Chondrocyte (in vitro differentiated cells): ENCODE measurements around the gene ZNF174. TPM values are rescaled to one million over a fixed set of nuclear protein-coding genes. Genes with fewer than 3 reads are reported as not detected.

Experiments used
- DNase-seq: peaks from one replicate; pipeline ENCODE4 v3.0.0; 2021; ENCODE audit warnings: mixed read lengths, low spot score
- H3K27ac Mint-ChIP-seq: one replicate; pipeline ENCODE4 v1.8.0; 2021; ENCODE audit warnings: mild to moderate bottlenecking, moderate library complexity, mixed read lengths; ENCODE audit not compliant: unreplicated experiment
- H3K27me3 Mint-ChIP-seq: 2 replicates; pipeline ENCODE4 v1.8.0; 2021; ENCODE audit warnings: low read depth, mixed read lengths
- H3K36me3 Mint-ChIP-seq: 2 replicates; pipeline ENCODE4 v1.8.0; 2021; ENCODE audit warnings: low read depth, mixed read lengths
- H3K4me1 Mint-ChIP-seq: 2 replicates; pipeline ENCODE4 v1.8.0; 2021; ENCODE audit warnings: low read depth, mild to moderate bottlenecking, mixed read lengths
- H3K4me3 Mint-ChIP-seq: one replicate; pipeline ENCODE4 v1.8.0; 2021; ENCODE audit warnings: mild to moderate bottlenecking, moderate library complexity, mixed read lengths; ENCODE audit not compliant: unreplicated experiment
- H3K9me3 Mint-ChIP-seq: 2 replicates; pipeline ENCODE4 v1.8.0; 2021; ENCODE audit warnings: low read depth, mixed read lengths
- CTCF ChIP-seq: fragments of 200-600 bp; sonication (generic); IDR thresholded peaks from 2 replicates; pipeline ENCODE4 v1.5.0; 2021; ENCODE audit warnings: antibody characterized with exemption, mild to moderate bottlenecking, moderate library complexity
- long read RNA-seq: library from polyadenylated mRNA; stranded (forward); transcript quantifications from one replicate; pipeline ENCODE4 v2.0.0, GENCODE V29; 2021
- total RNA-seq: library from RNA; stranded (reverse); gene quantifications from 3 replicates; pipeline ENCODE4 v1.2.1, GENCODE V29; 2021

The ZNF174 gene
- 8.7 to 13.8 TPM (median 10.6 TPM) in 3 replicates for total RNA-seq
- long read RNA-seq, transcript ZNF174-202 (3 exons, 1,557 nt): minor isoform, 5 of 20 reads
- long read RNA-seq, transcript ZNF174-201 (3 exons, 2,260 nt): major isoform, 11 of 20 reads
- long read RNA-seq, partial matches to known transcripts: 1 of 20 reads
- long read RNA-seq, other reads (novel, unspliced or antisense): 1 of 20 reads

GRCh38 chr16:3400779-3401688, at the start of gene ZNF174, which contains the start of gene ZSCAN32:
TSS of gene ZNF174 (plus strand) at chr16:3401215. CDS start at chr16:3402005, 790 bp downstream.
TSS of gene ZSCAN32 (minus strand) at chr16:3401004. CDS start at chr16:3397557, 3,447 bp downstream.
- H3K27me3 Mint-ChIP-seq: no peaks in the 10 kb centered on the region
- H3K9me3 Mint-ChIP-seq: peaks cover 39% of the 10 kb centered on the region
- DNase-seq: peak; percentile 100
- TF ChIP-seq CTCF: peak; percentile 36
- H3K36me3 Mint-ChIP-seq: peaks cover 49% of the 10 kb centered on the region
- peak within 1 kb of the TSS; percentile 88 for H3K27ac Mint-ChIP-seq
- peaks cover 15% of the 10 kb centered on the region for H3K4me1 Mint-ChIP-seq
- H3K4me3 Mint-ChIP-seq: peak within 1 kb of the TSS; percentile 83

GRCh38 chr16:3355589-3355988, 45.4 kb upstream of the ZNF174 start, which contains the start of gene OR2C1:
TSS of gene OR2C1 (plus strand) at chr16:3355889. CDS start at chr16:3355941, 52 bp downstream.
- Mint-ChIP-seq H3K9me3 (peaks cover 7% of the 10 kb centered on the region), H3K4me3 (no peak within 1 kb of the TSS), H3K27ac (no peak within 1 kb of the TSS), H3K27me3 (peaks cover 21% of the 10 kb centered on the region), H3K4me1 (no peaks in the 10 kb centered on the region), H3K36me3 (peaks cover 1% of the 10 kb centered on the region)
- TF ChIP-seq CTCF: no peak
- no peak for DNase-seq

- DNase-seq: no peak
- Mint-ChIP-seq H3K27ac (no peak overlapping the region), H3K4me3 (no peak overlapping the region), H3K4me1 (no peaks in the 10 kb centered on the region), H3K36me3 (peaks cover 1% of the 10 kb centered on the region), H3K27me3 (peaks cover 25% of the 10 kb centered on the region), H3K9me3 (peaks cover 11% of the 10 kb centered on the region)
- TF ChIP-seq CTCF: no peak
Observed at GRCh38 chr16:3356118-3356517, 44.9 kb upstream of the ZNF174 start.

- DNase-seq: no peak
- H3K27me3 Mint-ChIP-seq: peaks cover 20% of the 10 kb centered on the region
Observed at GRCh38 chr16:3358871-3359270, 42.1 kb upstream of the ZNF174 start.

More at GRCh38 chr16:3358871-3359270, 42.1 kb upstream of the ZNF174 start:
- Mint-ChIP-seq H3K4me3 (no peak overlapping the region), H3K9me3 (peaks cover 14% of the 10 kb centered on the region), H3K4me1 (no peaks in the 10 kb centered on the region), H3K27ac (no peak overlapping the region), H3K36me3 (peaks cover 1% of the 10 kb centered on the region)
- no peak for TF ChIP-seq CTCF
